SK-N-SH treated with all-trans-retinoic acid at 6 μM for 48 hours (cell line): ENCODE results near the gene UBAP1L.

ENCODE experiments used
- ATAC-seq: fragments of 200-7000 bp; cut with Tn5 transposase; 3 replicates; pipeline ENCODE4 v1.9.1; 2020; ENCODE audit warnings: mild to moderate bottlenecking, moderate library complexity
- ARNTL ChIP-seq: fragments of 450-650 bp; formaldehyde crosslinking; IDR thresholded peaks from 2 replicates; pipeline ENCODE4 v1.5.0; 2020; ENCODE audit warnings: low read depth, mild to moderate bottlenecking, moderate library complexity, borderline replicate concordance
- BACH2 ChIP-seq: fragments of 250-450 bp; sonication (Bioruptor Pico); IDR thresholded peaks from 2 replicates; pipeline ENCODE4 v1.9.0; 2021; ENCODE audit warnings: mild to moderate bottlenecking, borderline replicate concordance
- CSDC2 ChIP-seq: fragments of 250-450 bp; sonication (Bioruptor Pico); IDR thresholded peaks from 2 replicates; pipeline ENCODE4 v1.5.0; 2020; ENCODE audit warnings: mild to moderate bottlenecking, moderate library complexity
- GLIS3 ChIP-seq: fragments of 250-450 bp; sonication (Bioruptor Pico); IDR thresholded peaks from 2 replicates; pipeline ENCODE4 v1.5.0; 2020; ENCODE audit warnings: mild to moderate bottlenecking, moderate library complexity
- ISL1 ChIP-seq: fragments of 250-450 bp; sonication (Bioruptor Pico); IDR thresholded peaks from 2 replicates; pipeline ENCODE4 v2.1.2; 2022; ENCODE audit warnings: mild to moderate bottlenecking, moderate library complexity
- OSR1 ChIP-seq: fragments of 250-450 bp; sonication (Bioruptor Pico); IDR thresholded peaks from 2 replicates; pipeline ENCODE4 v1.8.0; 2022; ENCODE audit warnings: moderate library complexity, mild to moderate bottlenecking, inconsistent platforms
- POU6F1 ChIP-seq: fragments of 250-450 bp; sonication (Bioruptor Pico); IDR thresholded peaks from 2 replicates; pipeline ENCODE4 v1.8.0; 2021; ENCODE audit warnings: low read depth, mild to moderate bottlenecking, moderate library complexity, borderline replicate concordance
- PPARA ChIP-seq: fragments of 250-450 bp; sonication (Bioruptor Pico); IDR thresholded peaks from 2 replicates; pipeline ENCODE4 v1.5.0; 2020; ENCODE audit warnings: mild to moderate bottlenecking, borderline replicate concordance
- RARB ChIP-seq: fragments of 250-450 bp; sonication (Bioruptor Pico); IDR thresholded peaks from 2 replicates; pipeline ENCODE4 v1.8.0; 2021; ENCODE audit warnings: mild to moderate bottlenecking, moderate library complexity
- SNAI2 ChIP-seq: fragments of 250-450 bp; sonication (Bioruptor Pico); IDR thresholded peaks from 2 replicates; pipeline ENCODE4 v1.5.0; 2020; ENCODE audit warnings: mild to moderate bottlenecking, moderate library complexity
- TCF4 ChIP-seq: fragments of 250-450 bp; sonication (Bioruptor Pico); IDR thresholded peaks from 2 replicates; pipeline ENCODE4 v1.8.0; 2021; ENCODE audit warnings: mild to moderate bottlenecking, moderate library complexity, borderline replicate concordance
- TOX ChIP-seq: fragments of 250-450 bp; sonication (Bioruptor Pico); IDR thresholded peaks from 2 replicates; pipeline ENCODE4 v1.8.0; 2021; ENCODE audit warnings: mild to moderate bottlenecking, moderate library complexity, borderline replicate concordance
- TSHZ2 ChIP-seq: fragments of 250-450 bp; sonication (Bioruptor Pico); IDR thresholded peaks from 2 replicates; pipeline ENCODE4 v1.5.0; 2020; ENCODE audit warnings: mild to moderate bottlenecking, moderate library complexity
- ZC3H10 ChIP-seq: fragments of 250-450 bp; sonication (Bioruptor Pico); IDR thresholded peaks from 2 replicates; pipeline ENCODE4 v1.5.1; 2021; ENCODE audit warnings: mild to moderate bottlenecking, moderate library complexity
- ZFP3 ChIP-seq: fragments of 250-450 bp; sonication (Bioruptor Pico); IDR thresholded peaks from 2 replicates; pipeline ENCODE4 v1.5.0; 2020; ENCODE audit warnings: mild to moderate bottlenecking, moderate library complexity
- ZFP30 ChIP-seq: fragments of 450-650 bp; formaldehyde crosslinking; IDR thresholded peaks from 2 replicates; pipeline ENCODE4 v1.5.0; 2022; ENCODE audit warnings: mild to moderate bottlenecking, moderate library complexity
- ZNF565 ChIP-seq: fragments of 450-650 bp; formaldehyde crosslinking; conservative IDR thresholded peaks from 2 replicates; pipeline ENCODE4 v1.5.0; 2020; ENCODE audit warnings: low read depth, mild to moderate bottlenecking, moderate library complexity
- ZNF70 ChIP-seq: fragments of 450-650 bp; formaldehyde crosslinking; IDR thresholded peaks from 2 replicates; pipeline ENCODE4 v1.5.0; 2020; ENCODE audit warnings: mild to moderate bottlenecking, moderate library complexity
- ZNF8 ChIP-seq: fragments of 450-650 bp; formaldehyde crosslinking; IDR thresholded peaks from 2 replicates; pipeline ENCODE4 v1.5.0; 2020; ENCODE audit warnings: mild to moderate bottlenecking, moderate library complexity
- TF ChIP-seq, protein P1 (sequence below): fragments of 250-450 bp; sonication (Bioruptor Pico); IDR thresholded peaks from 2 replicates; pipeline ENCODE4 v1.8.0; 2020; ENCODE audit warnings: mild to moderate bottlenecking, moderate library complexity, borderline replicate concordance
- TF ChIP-seq, protein P2 (sequence below): fragments of 250-450 bp; sonication (Bioruptor Pico); IDR thresholded peaks from 2 replicates; pipeline ENCODE4 v1.5.1; 2021; ENCODE audit warnings: mild to moderate bottlenecking, moderate library complexity

Gene UBAP1L

GRCh38 chr15:65115086-65115485 is at the start of gene UBAP1L:
TSS of gene UBAP1L (minus strand) at chr15:65115200. CDS start at chr15:65106215, 8,985 bp downstream.
- TF ChIP-seq TOX = no peak
- TF ChIP-seq SNAI2 = no peak
- TF ChIP-seq CSDC2 (CRISPR knock-in tag) = no peak
- TF ChIP-seq, protein P1, sequence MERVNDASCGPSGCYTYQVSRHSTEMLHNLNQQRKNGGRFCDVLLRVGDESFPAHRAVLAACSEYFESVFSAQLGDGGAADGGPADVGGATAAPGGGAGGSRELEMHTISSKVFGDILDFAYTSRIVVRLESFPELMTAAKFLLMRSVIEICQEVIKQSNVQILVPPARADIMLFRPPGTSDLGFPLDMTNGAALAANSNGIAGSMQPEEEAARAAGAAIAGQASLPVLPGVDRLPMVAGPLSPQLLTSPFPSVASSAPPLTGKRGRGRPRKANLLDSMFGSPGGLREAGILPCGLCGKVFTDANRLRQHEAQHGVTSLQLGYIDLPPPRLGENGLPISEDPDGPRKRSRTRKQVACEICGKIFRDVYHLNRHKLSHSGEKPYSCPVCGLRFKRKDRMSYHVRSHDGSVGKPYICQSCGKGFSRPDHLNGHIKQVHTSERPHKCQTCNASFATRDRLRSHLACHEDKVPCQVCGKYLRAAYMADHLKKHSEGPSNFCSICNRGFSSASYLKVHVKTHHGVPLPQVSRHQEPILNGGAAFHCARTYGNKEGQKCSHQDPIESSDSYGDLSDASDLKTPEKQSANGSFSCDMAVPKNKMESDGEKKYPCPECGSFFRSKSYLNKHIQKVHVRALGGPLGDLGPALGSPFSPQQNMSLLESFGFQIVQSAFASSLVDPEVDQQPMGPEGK (CRISPR knock-in tag) = no peak
- no peak for TF ChIP-seq ARNTL (CRISPR knock-in tag)
- TF ChIP-seq ZFP30 (CRISPR knock-in tag) = no peak
- TF ChIP-seq ZC3H10 = no peak
- no peak for TF ChIP-seq GLIS3 (CRISPR knock-in tag)
- TF ChIP-seq ZNF565 (CRISPR knock-in tag) = no peak
- no peak for TF ChIP-seq ZNF70 (CRISPR knock-in tag)
- no peak for TF ChIP-seq RARB
- no peak for TF ChIP-seq BACH2 (CRISPR knock-in tag)
- TF ChIP-seq PPARA (CRISPR knock-in tag) = no peak
- TF ChIP-seq TCF4 (CRISPR knock-in tag) = no peak
- no peak for TF ChIP-seq OSR1 (CRISPR knock-in tag)
- TF ChIP-seq ISL1 (CRISPR knock-in tag) = no peak
- ATAC-seq = no peak

DNA sequence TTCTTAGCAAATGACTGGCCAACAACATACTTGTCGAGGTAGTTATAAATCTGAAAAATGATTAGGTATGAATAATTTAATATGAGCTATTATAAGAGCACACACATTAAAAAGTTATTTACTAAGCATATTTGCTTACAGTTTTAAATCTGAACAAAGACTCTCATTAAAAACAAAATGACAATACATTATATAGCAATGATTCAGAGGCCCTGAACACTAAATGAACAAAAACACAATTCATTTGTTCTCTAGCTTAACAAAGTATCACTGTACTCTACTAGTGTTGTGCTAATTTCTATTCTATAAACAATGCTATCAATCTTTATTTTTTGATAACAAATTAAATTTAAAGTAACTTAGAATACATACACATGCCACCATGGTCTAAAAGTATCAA is 49.1 kb upstream of the UBAP1L start:
- no peak for ATAC-seq
- TF ChIP-seq CSDC2 (CRISPR knock-in tag) (no peak), OSR1 (CRISPR knock-in tag) (no peak), SNAI2 (no peak), ARNTL (CRISPR knock-in tag) (no peak), ZNF565 (CRISPR knock-in tag) (no peak), RARB (no peak), ISL1 (CRISPR knock-in tag) (no peak), ZC3H10 (no peak), POU6F1 (CRISPR knock-in tag) (no peak), ZNF8 (CRISPR knock-in tag) (no peak), ZFP30 (CRISPR knock-in tag) (no peak), ZFP3 (CRISPR knock-in tag) (no peak), PPARA (CRISPR knock-in tag) (no peak), TCF4 (CRISPR knock-in tag) (no peak), ZNF70 (CRISPR knock-in tag) (no peak)
- TF ChIP-seq, protein P2, sequence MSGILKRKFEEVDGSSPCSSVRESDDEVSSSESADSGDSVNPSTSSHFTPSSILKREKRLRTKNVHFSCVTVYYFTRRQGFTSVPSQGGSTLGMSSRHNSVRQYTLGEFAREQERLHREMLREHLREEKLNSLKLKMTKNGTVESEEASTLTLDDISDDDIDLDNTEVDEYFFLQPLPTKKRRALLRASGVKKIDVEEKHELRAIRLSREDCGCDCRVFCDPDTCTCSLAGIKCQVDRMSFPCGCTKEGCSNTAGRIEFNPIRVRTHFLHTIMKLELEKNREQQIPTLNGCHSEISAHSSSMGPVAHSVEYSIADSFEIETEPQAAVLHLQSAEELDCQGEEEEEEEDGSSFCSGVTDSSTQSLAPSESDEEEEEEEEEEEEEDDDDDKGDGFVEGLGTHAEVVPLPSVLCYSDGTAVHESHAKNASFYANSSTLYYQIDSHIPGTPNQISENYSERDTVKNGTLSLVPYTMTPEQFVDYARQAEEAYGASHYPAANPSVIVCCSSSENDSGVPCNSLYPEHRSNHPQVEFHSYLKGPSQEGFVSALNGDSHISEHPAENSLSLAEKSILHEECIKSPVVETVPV (CRISPR knock-in tag) = no peak

DNA sequence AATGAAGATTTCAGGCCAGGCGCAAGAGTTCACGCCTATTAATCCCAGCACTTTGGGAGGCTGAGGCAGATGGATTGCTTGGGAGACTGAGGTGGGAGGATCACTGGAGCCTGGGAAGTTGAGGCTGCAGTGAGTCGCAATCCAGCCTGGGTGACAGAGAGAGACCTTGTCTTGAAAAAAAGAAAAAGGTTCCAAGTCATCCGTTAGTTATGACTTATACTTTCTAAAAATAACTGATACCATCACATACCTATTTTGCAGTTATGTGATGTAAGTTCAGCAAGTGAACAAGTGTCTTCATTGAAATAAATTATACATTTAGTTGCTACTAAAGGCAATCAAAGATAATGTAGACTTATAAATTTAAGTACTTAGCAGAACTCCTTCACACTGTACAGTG is 48.0 kb upstream of the UBAP1L start:
- TF ChIP-seq TCF4 (CRISPR knock-in tag) = no peak
- no peak for TF ChIP-seq ZNF8 (CRISPR knock-in tag)
- no peak for TF ChIP-seq ZNF70 (CRISPR knock-in tag)
- TF ChIP-seq TSHZ2 = no peak
- no peak for TF ChIP-seq GLIS3 (CRISPR knock-in tag)
- TF ChIP-seq ZFP30 (CRISPR knock-in tag) = no peak
- no peak for TF ChIP-seq BACH2 (CRISPR knock-in tag)
- no peak for TF ChIP-seq OSR1 (CRISPR knock-in tag)
- TF ChIP-seq, protein P1 (CRISPR knock-in tag) = no peak
- TF ChIP-seq ZFP3 (CRISPR knock-in tag) = no peak
- ATAC-seq = no peak
